Epithelial cell of prostate (primary cell): ENCODE measurements around the gene CERK.
A peak's percentile ranks its signal among the peaks of the same experiment; 100 is the strongest.
"Not testable (repeated sequence)": the region's sequence is repeated elsewhere in the genome, so short reads cannot be mapped to it uniquely, and the experiment has no call there.

Source experiments
- DNase-seq: peaks from one replicate; pipeline ENCODE4 v3.0.0-alpha.2; 2011; ENCODE audit warnings: low read depth, low spot score
- H3K27ac ChIP-seq: fragments of 450-650 bp; 2 replicates; pipeline ENCODE4 v1.5.1; 2017; ENCODE audit warnings: mild to moderate bottlenecking

Gene CERK

GRCh38 chr22:46656856-46657654 lies 81.0 kb downstream of the CERK start:
- H3K27ac ChIP-seq: no peak overlapping the region
- no peak for DNase-seq

GRCh38 chr22:46655861-46656608 lies 82.0 kb downstream of the CERK start:
- no peak overlapping the region for H3K27ac ChIP-seq
- no peak for DNase-seq

GRCh38 chr22:46654927-46655595 lies 83.0 kb downstream of the CERK start:
- DNase-seq: no peak
- no peak overlapping the region for H3K27ac ChIP-seq

GRCh38 chr22:46654426-46654825 lies 83.6 kb downstream of the CERK start:
- no peak overlapping the region for H3K27ac ChIP-seq
- no peak for DNase-seq

- no peak for DNase-seq
- no peak overlapping the region for H3K27ac ChIP-seq
These were observed 84.5 kb downstream of the CERK start for GRCh38 chr22:46653596-46653995.

- H3K27ac ChIP-seq: no peak overlapping the region
- DNase-seq: no peak
These were observed 85.2 kb downstream of the CERK start for GRCh38 chr22:46652847-46653331.

- no peak overlapping the region for H3K27ac ChIP-seq
These were observed 85.8 kb downstream of the CERK start for GRCh38 chr22:46652081-46652846.

GRCh38 chr22:46651316-46651715 lies 86.7 kb downstream of the CERK start:
- no peak overlapping the region for H3K27ac ChIP-seq
- no peak for DNase-seq

More at GRCh38 chr22:46652081-46652846, 85.8 kb downstream of the CERK start:
- no peak for DNase-seq

GRCh38 chr22:46650078-46650810 lies 87.8 kb downstream of the CERK start:
- no peak overlapping the region for H3K27ac ChIP-seq
- DNase-seq: no peak

- no peak overlapping the region for H3K27ac ChIP-seq
- peak; percentile 20 for DNase-seq
These were observed 88.6 kb downstream of the CERK start for GRCh38 chr22:46649141-46650077.

- H3K27ac ChIP-seq, DNase-seq: not testable (repeated sequence)
These were observed 89.7 kb downstream of the CERK start for GRCh38 chr22:46648225-46648820.

- no peak overlapping the region for H3K27ac ChIP-seq
- DNase-seq: no peak
These were observed 91.4 kb downstream of the CERK start for GRCh38 chr22:46646531-46647215.

- not testable (repeated sequence) for H3K27ac ChIP-seq, DNase-seq
These were observed 95.1 kb downstream of the CERK start for GRCh38 chr22:46642840-46643480.

GRCh38 chr22:46641811-46642266 lies 96.2 kb downstream of the CERK start:
- H3K27ac ChIP-seq: no peak overlapping the region
- no peak for DNase-seq

- no peak for DNase-seq
- H3K27ac ChIP-seq: no peak overlapping the region
These were observed 97.6 kb downstream of the CERK start for GRCh38 chr22:46640293-46641055.

- H3K27ac ChIP-seq: no peak overlapping the region
- no peak for DNase-seq
These were observed 98.2 kb downstream of the CERK start for GRCh38 chr22:46639843-46640242.
